Amygdala (tissue), 56 donors: ENCODE data around the gene BIRC2.
A peak's percentile ranks its signal among the peaks of the same experiment; 100 is the strongest.

Experiments used
- DNase-seq, 56 donors: peaks; one replicate each; lab custom pipeline; 2025; lab: John Stamatoyannopoulos, UW

The BIRC2 gene

GRCh38 chr11:102426000-102426399, 79.0 kb downstream of the BIRC2 start:
- peak in 2 of 56 donors; percentile 20 to 27 for DNase-seq

- no peak for DNase-seq
Observed at GRCh38 chr11:102426570-102426969, 79.6 kb downstream of the BIRC2 start.

- DNase-seq: no peak
Observed at GRCh38 chr11:102427068-102427467, 80.1 kb downstream of the BIRC2 start.
